HG02970 (cell line): ENCODE measurements around the gene UBTD2.

Source experiments
- ATAC-seq: cut with Tn5 transposase; IDR thresholded peaks from one replicate; pipeline ENCODE4 v1.9.1; 2021; ENCODE audit warnings: mild to moderate bottlenecking, moderate library complexity, moderate number of reproducible peaks; ENCODE audit not compliant: unreplicated experiment, low FRiP score

The UBTD2 gene

DNA sequence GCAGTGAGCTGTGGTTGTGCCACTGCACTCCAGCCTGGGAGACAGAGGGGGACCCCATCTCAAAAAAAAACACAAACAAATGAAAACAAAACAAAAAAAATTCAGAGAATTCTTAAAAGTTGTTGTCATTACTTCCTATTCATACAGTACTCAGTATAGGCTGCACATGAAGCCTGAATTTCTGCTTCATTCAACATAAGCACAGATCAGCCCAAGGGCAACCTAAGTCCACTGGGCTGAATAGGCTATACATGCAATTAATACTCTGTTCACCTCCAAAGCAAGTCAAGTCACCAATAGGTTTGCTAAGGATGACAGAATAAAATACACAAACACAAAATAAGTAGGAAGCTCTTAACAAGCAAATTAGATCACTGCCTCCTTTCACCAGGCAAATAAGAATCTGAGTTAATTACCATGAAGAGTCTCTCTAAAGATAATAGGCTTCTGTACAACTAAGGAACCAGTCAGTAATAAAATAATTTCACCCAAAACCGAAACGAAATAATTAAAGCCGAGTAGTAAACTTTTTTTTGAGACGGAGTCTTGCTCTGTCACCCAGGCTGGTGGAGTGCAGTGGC, 18.7 kb downstream of the UBTD2 start:
- ATAC-seq: no peak

DNA sequence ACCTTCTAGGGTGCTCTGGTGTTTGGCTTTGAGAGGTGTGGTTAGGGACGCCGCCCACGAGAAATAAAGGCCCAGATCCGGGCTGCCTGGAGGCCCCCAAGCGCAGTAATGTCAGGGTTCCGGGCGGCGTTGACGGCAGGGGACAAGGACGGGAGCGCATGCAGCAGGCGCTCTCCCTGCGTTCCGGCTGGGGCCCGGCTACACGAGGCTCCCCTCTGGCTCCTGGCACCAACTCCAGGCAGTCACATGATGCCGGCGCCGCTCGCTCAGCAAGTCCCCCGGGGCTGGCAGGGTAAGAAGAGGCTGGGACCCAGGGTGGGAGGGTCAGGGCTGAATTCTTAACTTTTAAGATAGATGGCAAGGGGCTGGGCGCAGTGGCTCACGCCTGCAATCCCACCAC, 28.1 kb downstream of the UBTD2 start:
- no peak for ATAC-seq

DNA sequence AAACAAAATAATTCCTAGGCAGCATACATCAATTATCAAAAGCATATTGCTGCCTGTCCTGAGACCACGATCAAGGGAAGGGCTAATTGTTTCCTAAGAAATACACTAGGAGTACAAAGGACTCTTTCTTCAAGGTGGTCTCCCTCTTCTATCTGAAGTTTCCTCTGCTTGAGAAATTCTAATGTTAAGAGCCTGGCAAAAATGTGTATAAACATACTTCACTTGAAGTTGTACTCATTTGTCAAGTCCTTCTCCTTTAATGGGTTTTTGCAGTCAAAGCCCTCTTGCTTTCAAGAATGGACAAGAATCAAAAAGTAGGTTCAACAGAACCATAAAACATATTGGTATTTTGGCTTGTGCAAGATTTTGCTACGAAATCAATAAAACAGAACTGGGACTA, 31.1 kb downstream of the UBTD2 start:
- ATAC-seq: no peak

DNA sequence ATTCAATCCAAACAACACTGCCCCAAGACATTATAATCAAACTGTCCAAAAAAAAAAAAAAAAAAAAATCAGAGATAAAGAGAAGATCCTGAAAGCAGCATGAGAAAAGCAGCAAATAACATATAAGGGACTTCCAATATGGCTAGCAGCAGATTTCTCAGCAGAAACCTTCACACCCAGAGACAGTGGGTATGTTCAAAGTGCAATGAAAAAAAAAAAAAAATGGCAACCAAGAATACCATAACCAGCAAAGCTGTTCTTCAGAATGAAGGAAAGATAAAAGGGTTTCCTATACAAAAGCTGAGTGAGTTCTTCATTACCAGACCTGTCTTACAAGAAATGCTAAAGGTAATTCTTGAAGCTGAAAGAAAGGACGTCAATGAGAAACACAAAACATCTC, 32.1 kb downstream of the UBTD2 start:
- ATAC-seq: no peak

DNA sequence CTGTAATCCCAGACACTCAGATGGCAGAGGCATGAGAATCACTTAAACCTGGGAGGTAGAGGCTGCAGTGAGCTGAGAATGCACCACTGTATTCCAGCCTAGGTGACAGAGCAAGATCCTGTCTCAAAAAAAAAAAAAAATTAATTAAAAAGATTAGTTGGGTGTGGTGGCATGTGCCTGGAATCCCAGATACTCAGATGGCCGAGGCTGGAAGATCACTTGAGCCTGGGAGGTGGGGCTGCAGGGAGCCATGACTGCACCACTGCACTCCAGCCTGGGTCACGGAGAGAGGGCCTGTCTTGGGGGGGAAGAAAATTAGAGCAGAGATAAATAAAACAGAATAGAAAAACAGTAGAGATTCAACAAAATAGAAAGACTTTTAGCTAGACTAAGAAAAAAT, 34.9 kb downstream of the UBTD2 start:
- ATAC-seq: no peak

DNA sequence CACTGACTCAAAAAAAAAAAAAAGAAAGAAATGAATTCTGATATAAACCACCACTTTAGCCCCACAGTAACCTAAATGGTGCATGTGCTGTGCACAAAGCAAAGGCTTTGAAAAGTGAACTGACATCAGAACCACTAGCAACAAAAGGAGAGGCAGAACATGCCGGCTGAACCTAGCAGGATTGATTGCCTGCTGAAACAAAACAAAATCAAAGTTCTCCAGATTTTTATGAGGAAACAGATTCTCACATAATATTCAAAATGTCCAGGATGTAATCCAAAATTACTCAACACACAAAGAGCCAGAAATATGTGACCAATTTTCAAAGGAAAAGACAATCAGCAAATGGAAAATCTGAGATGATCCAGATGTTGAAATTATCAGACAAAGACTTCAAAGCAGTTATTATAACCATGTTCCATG, 37.9 kb downstream of the UBTD2 start:
- ATAC-seq: no peak

DNA sequence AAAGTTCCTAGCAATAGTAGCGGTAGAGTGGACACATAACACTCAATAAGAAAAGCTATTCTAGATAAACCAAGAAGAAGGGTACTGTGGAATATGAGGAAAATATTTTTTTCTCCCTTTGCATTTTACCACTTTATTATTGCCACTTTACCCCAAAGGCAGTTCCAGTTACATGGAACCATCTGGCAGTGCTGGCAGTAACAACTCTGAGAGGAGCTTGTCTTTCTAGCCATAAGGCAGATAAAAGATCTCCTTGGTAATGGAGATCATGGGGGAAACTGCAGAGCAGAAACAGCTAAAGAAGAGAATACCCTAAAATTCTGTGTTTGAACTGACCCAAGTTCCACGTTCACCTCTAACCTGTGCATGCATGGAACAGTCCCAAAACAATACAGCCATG, 38.5 kb downstream of the UBTD2 start:
- ATAC-seq: no peak

DNA sequence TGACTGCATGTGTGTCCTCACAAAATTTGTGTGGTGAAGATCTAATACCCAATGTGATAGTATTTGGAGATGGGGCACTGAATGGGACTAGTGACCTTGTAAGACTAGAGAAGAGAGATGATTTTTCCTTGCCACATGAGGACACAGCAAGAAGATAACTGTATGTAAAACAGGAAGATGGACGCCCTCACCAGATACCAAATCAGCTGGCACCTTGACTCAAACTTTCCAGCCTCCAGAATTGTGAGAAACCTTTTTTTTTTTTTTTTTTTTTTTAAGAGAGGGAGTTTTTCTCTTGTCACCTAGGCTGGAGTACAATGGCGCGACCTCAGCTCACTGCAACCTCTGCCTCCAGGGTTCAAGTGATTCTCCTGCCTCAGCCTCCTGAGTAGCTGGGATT, 40.3 kb downstream of the UBTD2 start:
- no peak for ATAC-seq

DNA sequence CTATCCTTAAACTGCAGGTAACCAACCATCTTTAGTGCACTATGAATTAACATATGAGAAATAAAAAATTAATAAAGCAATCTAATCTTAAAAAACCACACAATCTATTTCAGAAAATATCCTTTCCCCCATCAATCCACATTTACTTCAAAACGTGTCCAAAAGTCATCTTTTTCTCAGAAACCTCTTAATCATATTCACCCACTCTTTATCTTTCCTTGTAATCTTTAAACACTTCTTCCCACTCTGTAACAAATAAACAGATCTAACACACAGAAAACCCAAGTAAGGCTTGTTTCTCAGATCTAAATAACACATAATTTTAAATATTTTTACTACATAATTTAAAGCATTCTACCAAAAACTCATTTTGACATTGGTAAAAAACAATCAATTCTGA, 45.2 kb downstream of the UBTD2 start:
- no peak for ATAC-seq

DNA sequence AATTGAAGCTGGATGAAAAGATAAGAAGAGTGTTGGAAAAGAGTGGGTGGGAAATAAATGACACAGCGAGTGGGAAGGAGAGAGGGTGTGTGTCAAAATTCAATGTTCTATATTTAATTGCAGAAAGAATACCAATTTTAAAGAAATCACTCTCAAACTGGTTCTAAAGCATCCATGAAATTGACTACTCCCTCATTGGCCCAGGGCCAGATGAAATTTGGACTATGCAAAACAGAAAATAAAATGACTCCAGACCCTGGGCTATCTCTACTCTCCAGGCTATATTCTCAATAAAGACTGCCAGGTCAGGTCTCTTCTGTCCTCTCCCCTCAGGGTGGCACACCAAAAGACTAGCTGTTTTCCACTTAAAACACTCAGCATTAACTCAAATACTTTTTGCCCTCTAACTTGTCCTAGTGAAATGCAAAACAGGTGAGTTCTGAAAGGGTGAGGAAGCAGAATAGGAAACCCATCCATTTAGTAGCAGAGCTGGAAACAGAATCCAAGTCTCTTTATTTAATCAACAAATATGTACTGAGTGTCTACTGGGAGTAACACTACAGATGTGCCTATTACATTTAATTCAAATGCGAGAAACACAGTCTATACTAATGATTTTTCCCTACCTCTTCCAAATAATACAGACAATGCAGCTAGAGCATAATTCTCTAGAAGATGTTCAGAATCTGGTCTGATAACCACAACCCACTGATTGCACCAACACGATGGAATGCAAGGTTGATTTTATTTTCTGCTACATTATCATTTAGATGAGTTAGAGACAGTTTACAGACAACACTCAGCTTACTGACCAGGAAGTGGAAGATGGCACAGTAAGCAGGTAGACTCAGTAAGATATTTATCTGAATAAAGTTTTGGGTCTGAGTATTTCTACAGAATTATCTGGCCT, 47.5 kb downstream of the UBTD2 start:
- no peak for ATAC-seq

DNA sequence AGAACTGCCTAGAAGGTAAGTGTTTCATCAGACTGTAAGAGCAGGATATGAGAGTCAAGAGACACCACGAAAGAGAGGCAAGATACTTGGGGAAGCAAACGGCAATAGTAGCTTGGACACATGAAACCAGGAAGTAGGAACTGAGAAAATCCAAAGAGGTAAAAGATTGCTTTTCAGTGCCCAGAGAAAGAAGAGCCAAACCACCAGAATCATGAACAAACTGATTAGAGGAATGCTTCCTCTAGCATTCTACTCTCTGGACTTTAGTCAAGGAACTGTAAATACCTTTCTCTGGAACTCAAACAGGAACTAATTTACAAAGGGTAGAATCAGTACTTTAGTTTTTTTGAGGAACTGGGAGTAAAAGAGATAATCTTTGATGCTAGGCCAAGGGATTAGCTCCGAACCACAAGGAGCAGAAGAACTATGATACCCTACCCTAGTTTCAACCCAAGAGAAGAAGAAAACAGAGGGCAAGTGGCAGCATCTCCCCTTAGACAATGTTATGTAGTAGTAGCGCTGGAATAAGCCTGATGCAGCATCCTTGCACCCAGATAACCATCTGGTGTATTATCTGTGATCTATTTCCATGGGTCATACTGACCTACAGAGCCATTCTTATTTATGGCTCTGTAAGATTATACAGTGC, 48.3 kb downstream of the UBTD2 start:
- no peak for ATAC-seq

DNA sequence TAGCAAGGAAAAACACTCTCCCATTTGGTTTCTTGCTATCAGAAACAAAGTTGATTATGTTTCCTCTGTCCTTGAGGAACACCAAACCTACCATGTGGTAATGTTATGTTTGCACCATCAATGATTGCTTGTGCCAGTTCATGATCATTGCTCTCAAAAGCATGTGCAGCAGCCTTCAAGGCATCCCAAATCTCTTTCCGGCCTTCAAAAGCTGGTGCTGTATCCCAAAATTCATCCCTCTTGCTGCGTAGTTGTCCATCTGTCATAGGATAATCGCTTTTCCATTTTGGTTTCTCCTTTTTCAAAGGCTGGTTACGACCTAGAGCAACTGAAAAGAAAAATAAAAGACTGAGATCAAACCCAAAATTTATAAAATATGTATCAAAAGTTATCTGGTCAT, 49.5 kb downstream of the UBTD2 start:
- no peak for ATAC-seq

DNA sequence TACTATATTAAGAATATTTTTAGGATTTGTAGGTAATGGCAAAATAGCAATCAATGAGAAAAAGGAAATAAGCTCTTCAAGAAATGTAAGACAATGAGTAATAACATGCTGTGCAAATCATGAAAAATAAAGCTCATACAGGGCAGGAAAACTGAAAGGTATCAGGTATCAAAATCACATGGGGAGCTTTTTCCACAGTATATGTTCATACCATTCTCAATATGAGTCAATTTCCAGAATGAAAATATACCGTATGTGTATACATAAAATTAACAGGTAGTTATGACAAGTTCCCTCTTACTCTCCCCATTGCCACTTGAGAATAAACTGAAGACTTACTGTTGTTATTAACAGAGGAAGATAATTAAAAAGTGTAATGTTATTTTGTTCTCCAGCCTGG, 53.7 kb downstream of the UBTD2 start:
- no peak for ATAC-seq

DNA sequence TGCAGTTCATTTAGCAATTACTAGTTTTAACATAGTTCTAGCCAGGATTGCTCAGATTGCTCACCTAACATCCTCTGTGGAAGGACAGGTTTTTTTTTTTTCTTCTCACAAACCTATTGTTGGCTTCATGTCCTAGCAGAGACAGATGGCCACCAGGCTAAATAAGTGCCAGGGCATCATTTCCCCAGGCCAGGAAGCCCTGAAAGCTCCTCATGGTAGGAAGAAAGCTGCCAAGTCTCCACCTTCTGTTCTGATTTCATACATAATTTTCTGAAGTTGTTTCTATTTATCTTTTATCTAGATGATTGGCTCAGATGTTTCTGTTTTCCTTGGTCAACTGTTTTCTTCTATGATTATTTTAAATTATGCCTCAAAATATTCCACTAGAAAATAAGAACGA, 58.6 kb downstream of the UBTD2 start:
- ATAC-seq: no peak

DNA sequence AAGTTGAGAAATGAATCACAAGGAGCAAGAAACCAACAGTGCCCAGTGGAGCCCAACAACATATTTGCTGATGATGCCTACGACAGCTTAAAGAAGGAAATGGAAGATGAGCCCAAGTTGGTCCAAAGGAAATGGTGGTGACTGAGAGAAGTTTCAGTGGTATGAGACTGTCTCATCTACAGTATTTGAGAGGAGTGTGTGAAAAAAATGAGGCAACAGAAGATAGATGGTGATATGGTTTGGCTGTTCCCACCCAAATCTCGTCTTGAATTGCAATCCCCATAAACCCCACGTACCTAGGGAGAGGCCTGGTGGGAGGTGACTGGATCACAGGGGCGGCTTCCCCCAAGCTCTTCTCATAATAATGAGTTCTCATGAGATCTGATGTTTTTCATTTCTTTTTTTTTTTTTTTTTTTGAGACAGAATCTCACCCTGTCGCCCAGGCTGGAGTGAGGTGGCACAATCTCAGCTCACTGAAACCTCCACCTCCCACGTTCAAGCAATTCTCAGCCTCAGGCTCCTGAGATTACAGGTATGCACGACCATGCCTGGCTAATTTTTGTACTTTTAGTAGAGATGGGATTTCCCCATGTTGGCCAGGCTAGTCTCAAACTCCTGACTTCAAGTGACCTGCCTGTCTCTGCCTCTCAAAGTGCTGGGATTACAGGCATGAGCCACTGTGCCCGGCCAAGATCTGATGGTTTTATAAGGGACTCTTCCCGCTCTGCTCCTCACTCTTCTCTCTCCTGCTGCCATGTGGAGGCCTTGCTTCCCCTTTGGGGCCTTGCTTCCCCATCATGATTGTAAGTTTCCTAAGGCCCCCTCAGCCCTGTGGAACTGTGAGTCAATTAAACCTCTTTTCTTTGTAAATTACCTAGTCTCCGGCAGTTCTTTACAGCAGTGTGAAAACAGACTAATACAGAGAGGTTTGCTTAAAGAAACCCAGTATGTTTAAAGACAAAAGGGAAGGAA, 59.4 kb downstream of the UBTD2 start:
- no peak for ATAC-seq

DNA sequence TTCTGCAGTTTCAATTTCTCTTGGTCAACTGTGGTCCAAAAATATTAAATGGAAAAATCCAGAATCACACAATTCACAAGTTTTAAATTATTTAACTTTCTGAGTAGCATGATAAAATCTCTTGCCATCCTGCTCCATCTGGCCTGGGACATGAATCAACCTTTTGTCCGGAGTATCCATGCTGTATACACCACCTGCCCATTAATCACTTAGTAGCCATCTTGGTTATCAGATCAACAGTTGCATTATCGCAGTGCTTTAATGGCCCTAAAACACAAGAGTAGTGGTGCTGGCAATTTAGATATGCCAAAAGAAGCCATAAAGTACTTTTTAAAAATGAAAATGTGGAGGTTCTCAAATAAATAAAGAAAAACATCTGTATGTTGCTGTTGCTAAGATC, 64.3 kb downstream of the UBTD2 start:
- ATAC-seq: no peak

DNA sequence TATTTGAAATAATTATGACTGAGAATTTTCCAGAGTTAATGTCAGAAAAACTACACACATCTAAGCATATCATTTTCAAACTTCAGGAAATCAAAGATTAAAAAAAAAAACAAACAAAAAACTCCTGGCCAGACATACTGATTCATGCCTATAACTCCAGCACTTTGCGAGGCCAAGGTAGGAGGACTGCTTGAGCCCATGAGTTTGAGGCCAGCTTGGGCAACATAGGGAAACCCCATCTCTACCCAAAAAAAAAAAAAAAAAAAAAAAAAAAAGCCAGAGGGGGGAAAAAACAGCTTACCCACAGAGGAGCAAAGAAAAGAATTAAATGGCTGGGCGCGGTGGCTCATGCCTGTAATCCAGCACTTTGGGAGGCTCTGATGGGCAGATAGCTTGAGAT, 67.2 kb downstream of the UBTD2 start:
- ATAC-seq: no peak

DNA sequence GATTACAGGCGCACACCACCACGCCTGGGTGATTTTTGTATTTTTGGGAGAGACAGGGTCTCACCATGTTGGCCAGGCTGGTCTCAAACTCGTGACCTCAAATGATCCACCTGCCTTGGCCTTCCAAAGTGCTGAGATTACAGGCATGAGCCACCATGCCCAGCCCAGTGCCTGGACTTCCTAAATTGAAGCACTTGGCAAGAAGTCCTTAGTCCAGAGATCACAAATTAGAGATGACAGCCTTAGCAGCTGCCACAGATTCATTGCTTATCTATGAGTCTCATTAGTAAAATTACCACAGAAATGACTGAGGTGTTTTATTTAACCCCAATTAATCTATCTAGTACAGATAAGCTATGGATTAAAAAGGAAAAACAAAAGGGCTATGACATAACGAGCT, 70.4 kb downstream of the UBTD2 start:
- no peak for ATAC-seq

DNA sequence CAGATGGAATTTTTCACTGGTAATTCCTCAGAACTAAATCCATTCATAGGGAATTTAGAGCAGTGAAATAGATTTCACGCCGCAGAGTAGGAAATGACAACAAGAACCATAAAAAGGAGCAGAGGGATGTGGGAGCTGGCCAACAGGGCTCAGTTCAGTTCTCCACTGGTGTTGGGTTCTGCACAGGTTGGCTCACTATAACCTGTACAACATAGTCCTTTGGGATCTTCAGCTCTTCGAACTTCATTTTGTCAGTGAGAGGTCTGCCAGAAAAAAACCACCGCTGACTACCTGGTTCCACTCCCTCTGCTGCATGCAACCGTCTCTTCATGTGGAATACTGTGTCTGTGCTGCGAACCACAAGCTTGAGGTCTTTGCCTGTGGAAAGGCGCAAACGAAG, 71.9 kb downstream of the UBTD2 start:
- no peak for ATAC-seq

DNA sequence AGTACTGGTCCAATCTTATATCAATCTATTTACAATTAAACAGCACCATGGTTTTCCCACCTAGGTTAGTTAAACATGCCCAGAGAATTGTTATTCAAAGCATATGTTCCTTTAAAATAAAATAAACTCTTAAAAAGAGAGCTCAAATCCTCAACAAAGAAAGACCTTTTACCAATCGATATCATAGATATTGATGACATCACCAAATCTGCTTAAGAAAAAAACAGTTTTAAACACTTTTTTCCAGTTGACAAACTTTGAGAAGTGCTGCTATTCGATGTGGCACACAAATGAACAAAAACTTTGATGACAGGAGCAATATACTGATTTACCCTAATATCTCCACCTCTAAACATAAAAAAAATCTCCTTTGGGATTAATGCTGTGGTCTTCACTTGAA, 73.8 kb downstream of the UBTD2 start:
- ATAC-seq: no peak

DNA sequence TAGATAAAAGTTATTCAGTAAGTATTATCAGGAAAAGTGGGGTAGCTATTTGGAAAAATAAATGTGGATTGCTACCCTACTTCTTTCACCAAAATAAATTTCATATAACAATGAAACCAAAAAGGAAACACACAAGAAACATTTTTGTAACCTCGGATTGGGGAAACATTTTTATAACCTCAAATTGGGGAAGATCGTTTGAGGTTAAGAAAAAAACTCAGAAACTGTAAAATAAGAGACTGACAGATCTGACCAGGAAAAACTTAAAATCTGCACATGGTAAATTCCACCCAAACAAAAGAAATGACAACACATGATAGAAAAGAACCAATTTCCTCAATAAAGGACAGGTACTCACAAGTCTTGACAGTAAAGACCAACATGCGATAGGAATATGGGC, 76.1 kb downstream of the UBTD2 start:
- ATAC-seq: no peak
